22Rv1 (cell line): Measurements from ENCODE around the gene HDLBP.

Experiments used
- ZFX ChIP-seq: fragments of 450-650 bp; IDR thresholded peaks from 2 replicates; pipeline ENCODE4 v1.6.1; 2017; ENCODE audit warnings: antibody characterized with exemption, borderline replicate concordance
- TF ChIP-seq, protein P1 (sequence below): fragments of 450-650 bp; IDR thresholded peaks from 2 replicates; pipeline ENCODE4 v1.5.1; 2017; ENCODE audit warnings: mild to moderate bottlenecking

DNA sequence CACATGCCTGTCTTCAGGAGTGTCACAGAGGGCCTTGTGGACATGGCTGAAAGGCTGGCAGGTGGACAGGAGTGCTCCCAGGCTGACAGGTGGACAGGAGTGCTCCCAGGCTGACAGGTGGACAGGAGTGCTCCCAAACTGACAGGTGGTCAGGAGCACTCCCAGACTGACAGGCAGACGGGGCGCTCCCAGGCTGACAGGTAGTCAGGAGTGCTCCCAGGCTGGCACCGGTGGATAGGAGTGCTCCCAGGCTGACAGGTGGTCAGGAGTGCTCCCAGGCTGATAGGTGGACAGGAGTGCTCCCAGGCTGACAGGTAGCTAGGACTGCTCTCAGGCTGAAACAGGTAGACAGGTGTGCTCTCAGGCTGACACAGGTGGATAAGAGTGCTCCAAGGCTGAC is 110.4 kb downstream of the HDLBP start:
- TF ChIP-seq, protein P1, sequence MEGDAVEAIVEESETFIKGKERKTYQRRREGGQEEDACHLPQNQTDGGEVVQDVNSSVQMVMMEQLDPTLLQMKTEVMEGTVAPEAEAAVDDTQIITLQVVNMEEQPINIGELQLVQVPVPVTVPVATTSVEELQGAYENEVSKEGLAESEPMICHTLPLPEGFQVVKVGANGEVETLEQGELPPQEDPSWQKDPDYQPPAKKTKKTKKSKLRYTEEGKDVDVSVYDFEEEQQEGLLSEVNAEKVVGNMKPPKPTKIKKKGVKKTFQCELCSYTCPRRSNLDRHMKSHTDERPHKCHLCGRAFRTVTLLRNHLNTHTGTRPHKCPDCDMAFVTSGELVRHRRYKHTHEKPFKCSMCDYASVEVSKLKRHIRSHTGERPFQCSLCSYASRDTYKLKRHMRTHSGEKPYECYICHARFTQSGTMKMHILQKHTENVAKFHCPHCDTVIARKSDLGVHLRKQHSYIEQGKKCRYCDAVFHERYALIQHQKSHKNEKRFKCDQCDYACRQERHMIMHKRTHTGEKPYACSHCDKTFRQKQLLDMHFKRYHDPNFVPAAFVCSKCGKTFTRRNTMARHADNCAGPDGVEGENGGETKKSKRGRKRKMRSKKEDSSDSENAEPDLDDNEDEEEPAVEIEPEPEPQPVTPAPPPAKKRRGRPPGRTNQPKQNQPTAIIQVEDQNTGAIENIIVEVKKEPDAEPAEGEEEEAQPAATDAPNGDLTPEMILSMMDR: no peak
- no peak for TF ChIP-seq ZFX
